ENCODE results near the gene RAB7A. TPM values are rescaled to one million over a fixed set of nuclear protein-coding genes. Genes with fewer than 3 reads are reported as not detected.

RAB7A gene
- total RNA-seq, 1 donor from 2014 or later, result 278 TPM

GRCh38 chr3:128794067-128794768 lies 68.2 kb downstream of the RAB7A start:
- DNase-seq (no peak), ATAC-seq (peak in 1 of 2 donors; percentile 44)
- no peaks in the 10 kb centered on the region for H3K27me3 ChIP-seq (ENCODE audit: low read depth)
- no peaks in the 10 kb centered on the region for H3K9me3 ChIP-seq
- TF ChIP-seq CTCF (IDR thresholded peaks at IDR 0.05), result no peak
- peaks cover 35% of the 10 kb centered on the region for H3K4me1 ChIP-seq
- H3K27ac ChIP-seq, result no peak overlapping the region
- intact Hi-C loops (cut with DNase I), result no loop called here
- peaks cover 36% of the 10 kb centered on the region for H3K36me3 ChIP-seq
- no peak overlapping the region for H3K4me3 ChIP-seq

- intact Hi-C loops (cut with DNase I), result loop anchor here (5.0 kb wide), 1 partner anchor 113 kb away; no protein-coding TSS in a partner anchor
- TF ChIP-seq CTCF (IDR thresholded peaks at IDR 0.05), result peak; percentile 88
- H3K4me3 ChIP-seq, result no peak overlapping the region
- peaks cover 44% of the 10 kb centered on the region for H3K36me3 ChIP-seq
- H3K4me1 ChIP-seq, result peaks cover 27% of the 10 kb centered on the region
- H3K27ac ChIP-seq, result no peak overlapping the region
- ATAC-seq (peak; percentile 94), DNase-seq (no peak)
- no peaks in the 10 kb centered on the region for H3K27me3 ChIP-seq (ENCODE audit: low read depth)
- H3K9me3 ChIP-seq, result no peaks in the 10 kb centered on the region
These were observed 69.0 kb downstream of the RAB7A start for GRCh38 chr3:128794770-128795649.

- Histone ChIP-seq H3K27ac (no peak overlapping the region), H3K4me3 (no peak overlapping the region), H3K4me1 (peaks cover 37% of the 10 kb centered on the region), H3K36me3 (peaks cover 54% of the 10 kb centered on the region), H3K27me3 (ENCODE audit: low read depth) (no peaks in the 10 kb centered on the region), H3K9me3 (no peaks in the 10 kb centered on the region)
- ATAC-seq (no peak), DNase-seq (no peak)
- intact Hi-C loops (cut with DNase I), result loop anchor here (5.0 kb wide), 1 partner anchor 117 kb away; no protein-coding TSS in a partner anchor
- TF ChIP-seq CTCF (IDR thresholded peaks at IDR 0.05), result no peak
These were observed 73.7 kb downstream of the RAB7A start for GRCh38 chr3:128799653-128800052.

GRCh38 chr3:128800241-128801187 lies 74.5 kb downstream of the RAB7A start:
- intact Hi-C loops (cut with DNase I), result no loop called here
- H3K27me3 ChIP-seq (ENCODE audit: low read depth), result no peaks in the 10 kb centered on the region
- peaks cover 63% of the 10 kb centered on the region for H3K36me3 ChIP-seq
- H3K4me3 ChIP-seq, result no peak overlapping the region
- H3K4me1 ChIP-seq, result peaks cover 38% of the 10 kb centered on the region
- peak overlapping the region; percentile 20 for H3K27ac ChIP-seq
- DNase-seq, result no peak
- ATAC-seq, result no peak
- no peak for TF ChIP-seq CTCF (IDR thresholded peaks at IDR 0.05)
- H3K9me3 ChIP-seq, result no peaks in the 10 kb centered on the region

All from lower lobe of right lung (tissue), 2 donors.